GM21528 (cell line): Measurements from ENCODE around the gene SMPD3.
"Not testable (repeated sequence)": the region's sequence is repeated elsewhere in the genome, so short reads cannot be mapped to it uniquely, and the experiment has no call there.

Source experiments
- ATAC-seq: cut with Tn5 transposase; IDR thresholded peaks from one replicate; pipeline ENCODE4 v1.9.1; 2021; ENCODE audit warnings: mild to moderate bottlenecking, moderate library complexity; ENCODE audit not compliant: unreplicated experiment, low FRiP score

Gene SMPD3

GRCh38 chr16:68448360-68448970 is at the start of gene SMPD3:
SMPD3 (minus strand) TSS chr16:68448508; CDS start chr16:68372181, 76,327 bp downstream.
- peak; percentile 90 for ATAC-seq

- ATAC-seq: no peak
Measured at GRCh38 chr16:68496689-68497088, 48.4 kb upstream of the SMPD3 start.

- not testable (repeated sequence) for ATAC-seq
Measured at GRCh38 chr16:68494261-68494660, 46.0 kb upstream of the SMPD3 start.

GRCh38 chr16:68493412-68494070 is 45.2 kb upstream of the SMPD3 start:
- ATAC-seq: no peak

GRCh38 chr16:68492543-68493411 is 44.5 kb upstream of the SMPD3 start:
- no peak for ATAC-seq

- no peak for ATAC-seq
Measured at GRCh38 chr16:68492151-68492542, 43.8 kb upstream of the SMPD3 start.

- ATAC-seq: no peak
Measured at GRCh38 chr16:68491576-68491950, 43.3 kb upstream of the SMPD3 start.

GRCh38 chr16:68490829-68491575 is 42.7 kb upstream of the SMPD3 start:
- no peak for ATAC-seq

GRCh38 chr16:68490358-68490757 is 42.0 kb upstream of the SMPD3 start:
- no peak for ATAC-seq

GRCh38 chr16:68488554-68488953 is 40.2 kb upstream of the SMPD3 start:
- no peak for ATAC-seq

GRCh38 chr16:68487669-68488068 is 39.4 kb upstream of the SMPD3 start:
- ATAC-seq: no peak

GRCh38 chr16:68487203-68487514 is 38.9 kb upstream of the SMPD3 start:
- ATAC-seq: no peak

- ATAC-seq: no peak
Measured at GRCh38 chr16:68486502-68487202, 38.3 kb upstream of the SMPD3 start.

GRCh38 chr16:68481636-68482035 is 33.3 kb upstream of the SMPD3 start:
- no peak for ATAC-seq

GRCh38 chr16:68480084-68480995 is 32.0 kb upstream of the SMPD3 start:
- ATAC-seq: no peak

GRCh38 chr16:68479271-68479670 is 31.0 kb upstream of the SMPD3 start:
- ATAC-seq: no peak

GRCh38 chr16:68478526-68479250 is 30.4 kb upstream of the SMPD3 start:
- ATAC-seq: no peak

GRCh38 chr16:68475071-68475470 is 26.8 kb upstream of the SMPD3 start:
- no peak for ATAC-seq
